Ishikawa (cell line): Measurements from ENCODE around the gene GATAD2B.

Source experiments
- CEBPB ChIP-seq: IDR thresholded peaks from 2 replicates; pipeline ENCODE4 v1.6.1; 2012
- CREB1 ChIP-seq: IDR thresholded peaks from 2 replicates; pipeline ENCODE4 v1.6.1; 2012; ENCODE audit warnings: low read depth
- EGR1 ChIP-seq: IDR thresholded peaks from 2 replicates; pipeline ENCODE4 v1.6.1; 2012
- EP300 ChIP-seq: IDR thresholded peaks from 2 replicates; pipeline ENCODE4 v1.6.1; 2012; ENCODE audit warnings: borderline replicate concordance
- FOXM1 ChIP-seq: IDR thresholded peaks from 2 replicates; pipeline ENCODE4 v1.6.1; 2012; ENCODE audit warnings: low read depth, borderline replicate concordance
- MAX ChIP-seq: IDR thresholded peaks from 2 replicates; pipeline ENCODE4 v1.6.1; 2012
- NFIC ChIP-seq: IDR thresholded peaks from 2 replicates; pipeline ENCODE4 v1.6.1; 2012
- RAD21 ChIP-seq: IDR thresholded peaks from 2 replicates; pipeline ENCODE4 v1.6.1; 2012; ENCODE audit warnings: low read depth
- REST ChIP-seq: IDR thresholded peaks from 2 replicates; pipeline ENCODE4 v1.6.1; 2012; ENCODE audit warnings: low read depth, mild to moderate bottlenecking
- TAF1 ChIP-seq: IDR thresholded peaks from 2 replicates; pipeline ENCODE4 v1.6.1; 2012; ENCODE audit warnings: low read depth, mild to moderate bottlenecking
- TCF12 ChIP-seq: IDR thresholded peaks from 2 replicates; pipeline ENCODE4 v1.6.1; 2012; ENCODE audit warnings: low read depth
- TEAD4 ChIP-seq: IDR thresholded peaks from 2 replicates; pipeline ENCODE4 v1.6.1; 2012
- USF1 ChIP-seq: IDR thresholded peaks from 2 replicates; pipeline ENCODE4 v1.6.1; 2012
- YY1 ChIP-seq: IDR thresholded peaks from 2 replicates; pipeline ENCODE4 v1.6.1; 2012; ENCODE audit warnings: low read depth
- ZBTB7A ChIP-seq: IDR thresholded peaks from 2 replicates; pipeline ENCODE4 v1.6.1; 2012; ENCODE audit warnings: low read depth

GATAD2B gene

GRCh38 chr1:153922972-153923925 lies at the start of gene GATAD2B:
TSS of gene GATAD2B (minus strand) at chr1:153922972. CDS start at chr1:153828347, 94,625 bp downstream.
- TF ChIP-seq MAX: no peak; the same call in 1 of the 2 replicates
- 0 out of 2 replicates have a peak, but pooled peaks have one; percentile 15 for TF ChIP-seq NFIC
- TF ChIP-seq YY1: peak; percentile 17; the same call in 1 of the 2 replicates
- TF ChIP-seq EP300: 0 out of 2 replicates have a peak, but pooled peaks have one; percentile 12
- no peak for TF ChIP-seq FOXM1
- TF ChIP-seq TAF1: peak; percentile 64
- TF ChIP-seq CEBPB: no peak
- TF ChIP-seq RAD21: no peak
- no peak for TF ChIP-seq USF1
- peak; percentile 83 for TF ChIP-seq EGR1
- TF ChIP-seq CREB1: no peak
- no peak for TF ChIP-seq REST
- TF ChIP-seq TEAD4: peak; percentile 13; the same call in 1 of the 2 replicates
- TF ChIP-seq TCF12: no peak
- TF ChIP-seq ZBTB7A: no peak

GRCh38 chr1:153970346-153970745 lies 47.6 kb upstream of the GATAD2B start:
- TF ChIP-seq TCF12 (no peak), REST (no peak), TAF1 (no peak), CEBPB (no peak), YY1 (no peak), CREB1 (no peak), USF1 (no peak), TEAD4 (no peak), FOXM1 (no peak), EP300 (no peak), ZBTB7A (no peak), MAX (no peak), NFIC (no peak), RAD21 (no peak), EGR1 (no peak)

GRCh38 chr1:153968972-153969371 lies 46.2 kb upstream of the GATAD2B start:
- TF ChIP-seq YY1 (no peak), NFIC (no peak), EGR1 (no peak), TAF1 (no peak), RAD21 (no peak), TCF12 (no peak), REST (no peak), FOXM1 (no peak), CREB1 (no peak), CEBPB (no peak), TEAD4 (no peak), ZBTB7A (no peak)

- TF ChIP-seq EP300 (no peak), TAF1 (no peak), USF1 (no peak), ZBTB7A (no peak), TCF12 (no peak), MAX (no peak), YY1 (no peak), EGR1 (no peak), RAD21 (no peak), FOXM1 (no peak), NFIC (no peak), REST (no peak), TEAD4 (no peak)
These were observed 45.6 kb upstream of the GATAD2B start for GRCh38 chr1:153968408-153968807.
